SK-N-SH (cell line): ENCODE data around the gene COL5A2. TPM values are rescaled to one million over a fixed set of nuclear protein-coding genes. Genes with fewer than 3 reads are reported as not detected.

ENCODE experiments used
- CTCF ChIA-PET: fragments of 300-600, 350-600 bp; formaldehyde crosslinking; extraction: SDS; loops from one replicate; lab custom pipeline; 2021; lab: Yijun Ruan, JAX
- POLR2A ChIA-PET: fragments of 350-600 bp; sonication (Branson Sonifier 250); formaldehyde crosslinking; extraction: SDS; loops from one replicate; lab custom pipeline; 2020; ENCODE audit warnings: antibody characterized with exemption, inconsistent platforms; lab: Yijun Ruan, JAX
- DNase-seq: peaks from one replicate; pipeline ENCODE4 v3.0.0; 2012
- H2AFZ ChIP-seq: fragments of 200-600 bp; sonication (generic); 2 replicates; pipeline ENCODE4 v1.8.1; 2016; ENCODE audit warnings: antibody characterized with exemption, mild to moderate bottlenecking, low read depth
- H3F3A ChIP-seq: fragments of 200-600 bp; sonication (generic); replicated peaks from 2 replicates; pipeline ENCODE3; 2016; ENCODE audit warnings: antibody characterized with exemption, mild to moderate bottlenecking; ENCODE audit not compliant: insufficient read depth
- H3K27ac ChIP-seq, 2 experiments: fragments of 200-500 bp in 1 of 2; fragments of 200-600 bp in 1 of 2; sonication (Bioruptor generic) in 1 of 2; sonication (generic), shearing (Covaris generic) in 1 of 2; 2 replicates each; pipeline versions ENCODE4 v1.5.1 to v1.6.1; 2014 to 2016; ENCODE audit warnings: low read depth in 2 of 2, inconsistent platforms in 1 of 2, low read length in 1 of 2, mild to moderate bottlenecking in 1 of 2, mixed read lengths in 1 of 2
- H3K27me3 ChIP-seq: fragments of 200-600 bp; sonication (generic), shearing (Covaris generic); 2 replicates; pipeline ENCODE4 v1.6.1; 2016; ENCODE audit warnings: mixed run types; ENCODE audit not compliant: insufficient read depth
- H3K36me3 ChIP-seq, 2 experiments: fragments of 200-500 bp in 1 of 2; fragments of 200-600 bp in 1 of 2; sonication (Bioruptor generic) in 1 of 2; sonication (generic) in 1 of 2; replicated peaks in 1 of 2; 2 replicates each; pipeline versions ENCODE3 to v1.5.1; 2014 to 2016; ENCODE audit warnings: low read length in 1 of 2, mild to moderate bottlenecking in 1 of 2; ENCODE audit not compliant: insufficient read depth in 2 of 2, control insufficient read depth in 1 of 2
- H3K4me1 ChIP-seq, 2 experiments: fragments of 200-500 bp in 1 of 2; fragments of 200-600 bp in 1 of 2; sonication (Bioruptor generic) in 1 of 2; sonication (generic), shearing (Covaris generic) in 1 of 2; 2 replicates each; pipeline versions ENCODE4 v1.5.1 to v1.6.1; 2014 to 2016; ENCODE audit warnings: low read depth in 1 of 2, low read length in 1 of 2, mixed run types in 1 of 2; ENCODE audit not compliant: insufficient read depth in 2 of 2, control insufficient read depth in 1 of 2
- H3K4me2 ChIP-seq: fragments of 200-600 bp; sonication (generic), shearing (Covaris generic); 2 replicates; pipeline ENCODE4 v1.6.1; 2017; ENCODE audit warnings: mixed run types
- H3K4me3 ChIP-seq, 2 experiments: fragments of 200-500 bp in 1 of 2; fragments of 200-600 bp in 1 of 2; sonication (Bioruptor generic) in 1 of 2; sonication (generic), shearing (Covaris generic) in 1 of 2; 2 replicates each; pipeline versions ENCODE4 v1.5.1 to v1.8.1; 2014 to 2016; ENCODE audit warnings: low read depth in 2 of 2, inconsistent platforms in 1 of 2, low read length in 1 of 2, mild to moderate bottlenecking in 1 of 2, mixed read lengths in 1 of 2, moderate library complexity in 1 of 2
- H3K79me2 ChIP-seq: fragments of 200-600 bp; sonication (generic); 2 replicates; pipeline ENCODE4 v1.8.1; 2017; ENCODE audit warnings: mild to moderate bottlenecking; ENCODE audit not compliant: insufficient read depth
- H3K9ac ChIP-seq: fragments of 200-600 bp; sonication (generic); 2 replicates; pipeline ENCODE4 v1.6.1; 2017; ENCODE audit warnings: mixed run types
- H3K9me2 ChIP-seq: fragments of 200-600 bp; sonication (generic); 2 replicates; pipeline ENCODE4 v1.6.1; 2017; ENCODE audit warnings: mixed run types
- H3K9me3 ChIP-seq: fragments of 200-600 bp; sonication (generic); 2 replicates; pipeline ENCODE4 v1.6.1; 2017; ENCODE audit warnings: mixed run types, mild to moderate bottlenecking, moderate library complexity
- H4K20me1 ChIP-seq: fragments of 200-600 bp; sonication (generic); 2 replicates; pipeline ENCODE4 v1.6.1; 2017; ENCODE audit warnings: mild to moderate bottlenecking, mixed run types; ENCODE audit not compliant: insufficient read depth
- CHD2 ChIP-seq: fragments of 150-350 bp; IDR thresholded peaks from 2 replicates; pipeline ENCODE4 v1.6.1; 2018; ENCODE audit warnings: low read length; ENCODE audit not compliant: partially characterized antibody
- ELF1 ChIP-seq: IDR thresholded peaks from 2 replicates; pipeline ENCODE4 v1.4.0; 2012
- EZH2phosphoT487 ChIP-seq: fragments of 200-600 bp; sonication (generic); IDR thresholded peaks from 2 replicates; pipeline ENCODE4 v1.6.1; 2017; ENCODE audit warnings: low read depth, mixed run types, mild to moderate bottlenecking, antibody characterized with exemption, moderate library complexity, borderline replicate concordance
- FOSL2 ChIP-seq: IDR thresholded peaks from 2 replicates; pipeline ENCODE4 v1.4.0; 2012; ENCODE audit warnings: low read depth, mild to moderate bottlenecking, moderate library complexity, borderline replicate concordance
- GATA2 ChIP-seq: sonication (generic); formaldehyde crosslinking; IDR thresholded peaks from 2 replicates; pipeline ENCODE4 v1.5.0; 2020; ENCODE audit warnings: mild to moderate bottlenecking, missing genetic modification reagents
- IRF3 ChIP-seq: fragments of 150-350 bp; IDR thresholded peaks from 2 replicates; pipeline ENCODE4 v1.6.1; 2016; ENCODE audit warnings: mild to moderate bottlenecking, low read depth, low read length
- NFIC ChIP-seq: IDR thresholded peaks from 2 replicates; pipeline ENCODE4 v1.4.0; 2012; ENCODE audit warnings: borderline replicate concordance
- NRF1 ChIP-seq: IDR thresholded peaks from 2 replicates; pipeline ENCODE4 v1.6.1; 2012; ENCODE audit warnings: low read depth, mild to moderate bottlenecking, low read length
- SIN3A ChIP-seq: IDR thresholded peaks from 2 replicates; pipeline ENCODE4 v1.6.1; 2012; ENCODE audit warnings: low read depth, mild to moderate bottlenecking, low read length, moderate library complexity, borderline replicate concordance
- SMC3 ChIP-seq: IDR thresholded peaks from 2 replicates; pipeline ENCODE4 v1.6.1; 2012; ENCODE audit warnings: low read depth, low read length, improper control_type of control experiment
- TAF1 ChIP-seq: IDR thresholded peaks from 2 replicates; pipeline ENCODE4 v1.6.1; 2012; ENCODE audit warnings: low read depth, mild to moderate bottlenecking, low read length, moderate library complexity, borderline replicate concordance
- TCF12 ChIP-seq: IDR thresholded peaks from 2 replicates; pipeline ENCODE4 v1.4.0; 2012
- TEAD4 ChIP-seq: IDR thresholded peaks from 2 replicates; pipeline ENCODE4 v1.4.0; 2012; ENCODE audit warnings: mild to moderate bottlenecking, borderline replicate concordance; ENCODE audit not compliant: insufficient read depth
- USF1 ChIP-seq: IDR thresholded peaks from 2 replicates; pipeline ENCODE4 v1.4.0; 2012; ENCODE audit warnings: low read depth, borderline replicate concordance
- USF2 ChIP-seq: fragments of 150-350 bp; IDR thresholded peaks from 2 replicates; pipeline ENCODE4 v1.6.1; 2017; ENCODE audit warnings: antibody characterized with exemption, low read length, low read depth, borderline replicate concordance
- ZBTB33 ChIP-seq: IDR thresholded peaks from 2 replicates; pipeline ENCODE4 v1.4.0; 2012; ENCODE audit warnings: low read depth, borderline replicate concordance
- WGBS: methylation state at CpG from one replicate; pipeline ENCODE4 v1.1.6; 2017; ENCODE audit warnings: low lambda C conversion rate; 5-methylcytosine and 5-hydroxymethylcytosine counted together
- polyA plus RNA-seq, 3 experiments: library from polyadenylated mRNA; depleted of rRNA; stranded (reverse); fragments of >200 nt; gene quantifications; 2 replicates each; pipeline ENCODE4 v1.2.3, GENCODE V29; 2012
- TF ChIP-seq, protein P1 (sequence below): IDR thresholded peaks from 2 replicates; pipeline ENCODE4 v1.4.0; 2012; ENCODE audit warnings: low read depth

COL5A2 gene
- polyA plus RNA-seq, 1 of the 3 experiments (the other 2 are of a cell fraction), result 20.4 TPM

GRCh38 chr2:189153619-189154018 lies 25.9 kb downstream of the COL5A2 start:
- H3K9me2 ChIP-seq, result no peaks in the 10 kb centered on the region
- H3K27ac ChIP-seq, result peak overlapping the region in 1 of 2 experiments; percentile 32; a peak in 2 of 4 replicates
- H3F3A ChIP-seq, result peaks cover 36% of the 10 kb centered on the region
- no peaks in the 10 kb centered on the region for H3K27me3 ChIP-seq
- H3K79me2 ChIP-seq, result no peaks in the 10 kb centered on the region; the same call in 1 of the 2 replicates
- 77% methylated on average over 2 of the region's 2 CpGs for WGBS
- H3K9ac ChIP-seq, result no peak overlapping the region
- no peak overlapping the region for H3K4me3 ChIP-seq
- DNase-seq, result no peak
- POLR2A ChIA-PET, result no interaction called here
- H3K4me2 ChIP-seq, result no peak overlapping the region
- TF ChIP-seq SIN3A, result no peak
- CTCF ChIA-PET, result interaction anchor here (1.2 kb wide), 1 partner anchor 18 kb away, joined by 3 read pairs; no protein-coding TSS in a partner anchor
- H4K20me1 ChIP-seq, result no peaks in the 10 kb centered on the region
- H3K4me1 ChIP-seq, result peaks cover 0 to 38% of the 10 kb centered on the region in 2 experiments; a peak in 3 of 4 replicates
- peaks cover 0 to 5% of the 10 kb centered on the region in 2 experiments for H3K36me3 ChIP-seq
- H3K9me3 ChIP-seq, result no peaks in the 10 kb centered on the region
- no peak overlapping the region for H2AFZ ChIP-seq

GRCh38 chr2:189152483-189152882 lies 27.1 kb downstream of the COL5A2 start:
- no peak for DNase-seq
- no peak overlapping the region for H2AFZ ChIP-seq
- H3K27ac ChIP-seq, result no peak overlapping the region
- H3K36me3 ChIP-seq, result peaks cover 0 to 5% of the 10 kb centered on the region in 2 experiments
- H3K79me2 ChIP-seq, result no peaks in the 10 kb centered on the region; the same call in 1 of the 2 replicates
- no peaks in the 10 kb centered on the region for H3K9me3 ChIP-seq
- H4K20me1 ChIP-seq, result no peaks in the 10 kb centered on the region
- TF ChIP-seq, protein P1, sequence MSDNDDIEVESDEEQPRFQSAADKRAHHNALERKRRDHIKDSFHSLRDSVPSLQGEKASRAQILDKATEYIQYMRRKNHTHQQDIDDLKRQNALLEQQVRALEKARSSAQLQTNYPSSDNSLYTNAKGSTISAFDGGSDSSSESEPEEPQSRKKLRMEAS, result no peak
- no peak for TF ChIP-seq TCF12
- TF ChIP-seq ELF1, result no peak
- TF ChIP-seq TEAD4, result no peak
- TF ChIP-seq CHD2, result no peak
- no peak for TF ChIP-seq SMC3
- no peaks in the 10 kb centered on the region for H3K9me2 ChIP-seq
- 89% methylated on average over 3 of the region's 3 CpGs for WGBS
- H3K9ac ChIP-seq, result no peak overlapping the region
- peaks cover 0 to 41% of the 10 kb centered on the region in 2 experiments; a peak in 3 of 4 replicates for H3K4me1 ChIP-seq
- peaks cover 31% of the 10 kb centered on the region for H3F3A ChIP-seq
- ChIA-PET CTCF (no interaction called here), POLR2A (no interaction called here)
- H3K4me3 ChIP-seq, result no peak overlapping the region
- H3K27me3 ChIP-seq, result no peaks in the 10 kb centered on the region
- no peak overlapping the region for H3K4me2 ChIP-seq

GRCh38 chr2:189151906-189152305 lies 27.7 kb downstream of the COL5A2 start:
- Histone ChIP-seq H2AFZ (no peak overlapping the region), H3K4me3 (no peak overlapping the region), H4K20me1 (no peaks in the 10 kb centered on the region), H3K36me3 (peaks cover 0 to 5% of the 10 kb centered on the region in 2 experiments), H3F3A (peaks cover 26% of the 10 kb centered on the region), H3K9ac (no peak overlapping the region), H3K27ac (0 out of 4 replicates have a peak overlapping the region, but pooled peaks of 1 of the 2 experiments have one; percentile 8), H3K9me2 (no peaks in the 10 kb centered on the region), H3K27me3 (no peaks in the 10 kb centered on the region), H3K79me2 (no peaks in the 10 kb centered on the region; the same call in 1 of the 2 replicates), H3K4me1 (peaks cover 0 to 37% of the 10 kb centered on the region in 2 experiments; a peak in 3 of 4 replicates), H3K4me2 (no peak overlapping the region), H3K9me3 (no peaks in the 10 kb centered on the region)
- POLR2A ChIA-PET, result no interaction called here
- CTCF ChIA-PET, result no interaction called here
- DNase-seq, result no peak
- TF ChIP-seq EZH2phosphoT487, result no peak
- TF ChIP-seq NRF1, result no peak
- no peak for TF ChIP-seq TCF12
- no peak for TF ChIP-seq TEAD4
- TF ChIP-seq ZBTB33, result no peak
- TF ChIP-seq GATA2, result no peak
- TF ChIP-seq TAF1, result no peak
- no peak for TF ChIP-seq CHD2
- TF ChIP-seq USF1, result no peak
- no peak for TF ChIP-seq IRF3
- no peak for TF ChIP-seq NFIC
- TF ChIP-seq USF2, result no peak
- no peak for TF ChIP-seq FOSL2
